Measurements from ENCODE around the gene C3orf33.

DNA sequence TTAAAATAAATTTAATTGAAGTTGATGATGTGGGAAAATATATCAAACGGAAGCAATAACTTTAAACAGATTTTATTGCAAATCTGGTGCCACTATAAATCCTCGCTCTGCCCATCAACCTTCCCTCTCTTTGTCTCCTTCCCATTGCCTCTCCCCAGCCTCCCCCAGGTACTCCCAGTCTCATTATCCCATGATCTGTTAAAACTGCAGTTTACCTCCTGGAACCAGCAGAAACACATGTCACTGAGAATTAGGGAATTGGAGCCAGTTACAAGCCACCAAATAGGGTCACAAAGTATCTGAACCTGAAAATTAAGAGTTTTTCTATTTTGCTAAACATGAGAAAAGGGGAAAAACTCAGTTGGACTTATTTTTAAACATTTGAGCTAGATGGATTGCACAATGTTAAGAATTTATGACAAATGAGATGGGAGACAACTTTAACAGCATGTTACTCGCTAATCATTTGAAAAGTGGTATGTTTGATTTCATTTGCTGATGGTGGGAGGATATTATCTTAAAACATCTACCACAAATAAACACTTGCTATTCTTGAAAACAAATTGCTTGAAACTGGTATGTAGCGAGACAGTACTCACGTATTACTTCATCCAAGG is 63.6 kb downstream of the C3orf33 start:
- no peak for TF ChIP-seq GATA2 (IDR thresholded peaks at IDR 0.05; ENCODE audit: low read depth, low read length)
- no peak for TF ChIP-seq GATA3 (IDR thresholded peaks at IDR 0.05; ENCODE audit: low read depth, low read length)

All from SH-SY5Y (cell line).